Neutrophil (primary cell): ENCODE results near the gene MOV10.
A peak's percentile ranks its signal among the peaks of the same experiment; 100 is the strongest.

Experiments
- H3K27ac ChIP-seq: fragments of 200-600 bp; sonication (generic); 2 replicates; pipeline ENCODE4 v1.5.1; 2016; ENCODE audit warnings: mild to moderate bottlenecking, moderate library complexity
- H3K27me3 ChIP-seq: fragments of 200-600 bp; sonication (generic); 2 replicates; pipeline ENCODE4 v1.6.0; 2016; ENCODE audit warnings: mild to moderate bottlenecking
- H3K36me3 ChIP-seq: fragments of 200-600 bp; sonication (generic); 2 replicates; pipeline ENCODE4 v1.5.1; 2017
- H3K4me1 ChIP-seq, 2 experiments: fragments of 200-600 bp in 1 of 2; sonication (generic) in 1 of 2; 1 replicate in 1 of 2; 2 replicates in 1 of 2; pipeline versions ENCODE4 v1.5.1 to v1.6.1; 2013 to 2016; ENCODE audit warnings: low read depth in 1 of 2, low read length in 1 of 2, mild to moderate bottlenecking in 1 of 2, moderate library complexity in 1 of 2; ENCODE audit not compliant: control insufficient read depth in 1 of 2, insufficient read depth in 1 of 2
- H3K4me3 ChIP-seq, 2 experiments: fragments of 200-600 bp in 1 of 2; sonication (generic) in 1 of 2; 1 replicate in 1 of 2; 2 replicates in 1 of 2; pipeline ENCODE4 v1.5.1; 2013 to 2016; ENCODE audit warnings: low read depth in 1 of 2, low read length in 1 of 2, mild to moderate bottlenecking in 1 of 2, moderate library complexity in 1 of 2
- H3K9me3 ChIP-seq: fragments of 200-600 bp; sonication (generic); 2 replicates; pipeline ENCODE4 v1.5.1; 2016
- CTCF ChIP-seq: fragments of 200-600 bp; sonication (generic); IDR thresholded peaks from 2 replicates; pipeline ENCODE4 v1.5.1; 2016; ENCODE audit warnings: antibody characterized with exemption

The MOV10 gene, protein sequence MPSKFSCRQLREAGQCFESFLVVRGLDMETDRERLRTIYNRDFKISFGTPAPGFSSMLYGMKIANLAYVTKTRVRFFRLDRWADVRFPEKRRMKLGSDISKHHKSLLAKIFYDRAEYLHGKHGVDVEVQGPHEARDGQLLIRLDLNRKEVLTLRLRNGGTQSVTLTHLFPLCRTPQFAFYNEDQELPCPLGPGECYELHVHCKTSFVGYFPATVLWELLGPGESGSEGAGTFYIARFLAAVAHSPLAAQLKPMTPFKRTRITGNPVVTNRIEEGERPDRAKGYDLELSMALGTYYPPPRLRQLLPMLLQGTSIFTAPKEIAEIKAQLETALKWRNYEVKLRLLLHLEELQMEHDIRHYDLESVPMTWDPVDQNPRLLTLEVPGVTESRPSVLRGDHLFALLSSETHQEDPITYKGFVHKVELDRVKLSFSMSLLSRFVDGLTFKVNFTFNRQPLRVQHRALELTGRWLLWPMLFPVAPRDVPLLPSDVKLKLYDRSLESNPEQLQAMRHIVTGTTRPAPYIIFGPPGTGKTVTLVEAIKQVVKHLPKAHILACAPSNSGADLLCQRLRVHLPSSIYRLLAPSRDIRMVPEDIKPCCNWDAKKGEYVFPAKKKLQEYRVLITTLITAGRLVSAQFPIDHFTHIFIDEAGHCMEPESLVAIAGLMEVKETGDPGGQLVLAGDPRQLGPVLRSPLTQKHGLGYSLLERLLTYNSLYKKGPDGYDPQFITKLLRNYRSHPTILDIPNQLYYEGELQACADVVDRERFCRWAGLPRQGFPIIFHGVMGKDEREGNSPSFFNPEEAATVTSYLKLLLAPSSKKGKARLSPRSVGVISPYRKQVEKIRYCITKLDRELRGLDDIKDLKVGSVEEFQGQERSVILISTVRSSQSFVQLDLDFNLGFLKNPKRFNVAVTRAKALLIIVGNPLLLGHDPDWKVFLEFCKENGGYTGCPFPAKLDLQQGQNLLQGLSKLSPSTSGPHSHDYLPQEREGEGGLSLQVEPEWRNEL

DNA sequence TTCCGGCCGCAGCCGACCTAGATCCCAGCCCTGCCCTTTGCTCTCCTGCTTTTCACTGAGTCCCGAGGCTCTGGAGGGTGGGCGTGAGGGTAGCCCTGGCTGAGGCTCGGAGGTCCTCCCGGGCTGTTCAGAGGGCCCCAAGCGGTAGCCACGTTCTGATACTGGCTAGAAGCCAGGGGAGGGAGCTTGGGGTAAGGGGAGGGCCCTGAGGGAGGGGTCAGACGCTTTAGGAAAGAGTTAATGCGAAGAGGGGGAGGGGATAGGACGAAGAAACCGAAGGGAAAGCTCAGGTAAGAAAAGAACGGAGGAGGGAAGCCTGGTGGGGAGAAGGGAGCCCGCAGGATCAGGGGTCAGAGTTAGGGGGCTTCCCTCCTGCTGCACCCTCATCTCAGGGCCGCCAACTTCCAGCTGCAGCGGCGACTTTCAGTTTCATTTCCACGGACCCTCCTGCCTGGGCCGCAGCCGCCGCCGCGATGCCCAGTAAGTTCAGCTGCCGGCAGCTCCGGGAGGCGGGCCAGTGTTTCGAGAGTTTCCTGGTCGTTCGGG lies at the start of gene MOV10:
MOV10 (plus strand) TSS at position 220 of the 546 bp plus-strand sequence; CDS start at position 474, 254 bp downstream.
- no peak for TF ChIP-seq CTCF
- H3K36me3 ChIP-seq, result peaks cover 37% of the 10 kb centered on the region
- H3K27ac ChIP-seq, result peak within 1 kb of the TSS; percentile 72
- no peaks in the 10 kb centered on the region for H3K9me3 ChIP-seq
- H3K4me1 ChIP-seq, result peaks cover 18 to 21% of the 10 kb centered on the region in 2 experiments
- H3K4me3 ChIP-seq, result peak within 1 kb of the TSS; percentile 75 to 85
- peaks cover 23% of the 10 kb centered on the region for H3K27me3 ChIP-seq

- Histone ChIP-seq H3K27me3 (no peaks in the 10 kb centered on the region), H3K4me1 (peaks cover 75 to 77% of the 10 kb centered on the region in 2 experiments), H3K36me3 (peaks cover 19% of the 10 kb centered on the region), H3K4me3 (no peak overlapping the region), H3K27ac (peak overlapping the region; percentile 54), H3K9me3 (no peaks in the 10 kb centered on the region)
- TF ChIP-seq CTCF, result no peak
Observed at GRCh38 chr1:112625696-112626095, 48.8 kb upstream of the MOV10 start.

GRCh38 chr1:112626193-112626592 lies 48.3 kb upstream of the MOV10 start:
- Histone ChIP-seq H3K36me3 (peaks cover 23% of the 10 kb centered on the region), H3K4me1 (peaks cover 70 to 77% of the 10 kb centered on the region in 2 experiments), H3K9me3 (no peaks in the 10 kb centered on the region), H3K27ac (peak overlapping the region; percentile 54), H3K4me3 (no peak overlapping the region), H3K27me3 (no peaks in the 10 kb centered on the region)
- no peak for TF ChIP-seq CTCF

GRCh38 chr1:112626887-112627286 lies 47.6 kb upstream of the MOV10 start:
- H3K4me1 ChIP-seq, result peaks cover 64 to 73% of the 10 kb centered on the region in 2 experiments
- no peak for TF ChIP-seq CTCF
- peak overlapping the region; percentile 54 for H3K27ac ChIP-seq

DNA sequence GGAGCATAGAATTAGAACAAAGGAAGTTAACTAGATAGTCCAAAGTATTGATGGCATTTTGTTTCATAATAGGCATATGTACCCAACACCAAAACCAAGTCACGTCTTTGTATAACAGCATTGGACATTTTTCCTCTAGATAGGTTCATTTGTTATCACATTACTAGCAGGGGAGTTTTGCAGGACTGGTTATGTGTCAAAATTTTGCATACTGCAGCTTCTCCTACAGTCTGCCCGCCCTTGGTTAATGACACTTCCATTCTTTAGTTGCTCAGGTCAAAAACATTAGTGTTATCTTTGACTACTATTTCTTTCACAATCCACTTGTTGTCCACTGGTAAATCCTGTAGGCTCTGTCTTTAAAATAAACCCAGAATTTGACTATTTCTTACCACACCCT lies 45.9 kb upstream of the MOV10 start:
- Histone ChIP-seq H3K27me3 (no peaks in the 10 kb centered on the region), H3K4me3 (no peak overlapping the region), H3K36me3 (peaks cover 23% of the 10 kb centered on the region), H3K27ac (peak overlapping the region; percentile 54), H3K9me3 (no peaks in the 10 kb centered on the region), H3K4me1 (peaks cover 51 to 64% of the 10 kb centered on the region in 2 experiments)
- TF ChIP-seq CTCF, result no peak

More at GRCh38 chr1:112626887-112627286, 47.6 kb upstream of the MOV10 start:
- H3K9me3 ChIP-seq, result no peaks in the 10 kb centered on the region
- H3K36me3 ChIP-seq, result peaks cover 23% of the 10 kb centered on the region
- no peaks in the 10 kb centered on the region for H3K27me3 ChIP-seq
- no peak overlapping the region for H3K4me3 ChIP-seq
